Measurements from ENCODE around the gene SCYGR3.
"Not testable (repeated sequence)": the region's sequence is repeated elsewhere in the genome, so short reads cannot be mapped to it uniquely, and the experiment has no call there.

Gene SCYGR3

GRCh38 chr2:227613272-227613660, 1.4 kb downstream of the SCYGR3 start:
- DNase-seq (ENCODE audit: low spot score) = no peak

- no peak for DNase-seq (ENCODE audit: low spot score)
Measured at GRCh38 chr2:227612546-227613271, 1.9 kb downstream of the SCYGR3 start.

GRCh38 chr2:227610123-227610522, 4.5 kb downstream of the SCYGR3 start:
- no peak for DNase-seq (ENCODE audit: low spot score)

- peak; percentile 7 for DNase-seq (ENCODE audit: low spot score)
Measured at GRCh38 chr2:227608561-227609338, 5.9 kb downstream of the SCYGR3 start.

GRCh38 chr2:227607941-227608340, 6.7 kb downstream of the SCYGR3 start:
- DNase-seq (ENCODE audit: low spot score) = no peak

GRCh38 chr2:227606476-227606875, 8.2 kb downstream of the SCYGR3 start:
- DNase-seq (ENCODE audit: low spot score) = no peak

- no peak for DNase-seq (ENCODE audit: low spot score)
Measured at GRCh38 chr2:227602358-227602757, 12.3 kb downstream of the SCYGR3 start.

GRCh38 chr2:227598835-227599503, 15.7 kb downstream of the SCYGR3 start, which contains the start of gene SCYGR2:
TSS of gene SCYGR2 (plus strand) at chr2:227598893. CDS start at chr2:227598893, 0 bp downstream.
- DNase-seq (ENCODE audit: low spot score) = not testable (repeated sequence)

GRCh38 chr2:227597998-227598397, 16.6 kb downstream of the SCYGR3 start:
- DNase-seq (ENCODE audit: low spot score) = no peak

GRCh38 chr2:227597036-227597435, 17.6 kb downstream of the SCYGR3 start:
- DNase-seq (ENCODE audit: low spot score) = no peak

- no peak for DNase-seq (ENCODE audit: low spot score)
Measured at GRCh38 chr2:227595797-227596196, 18.8 kb downstream of the SCYGR3 start.

GRCh38 chr2:227592694-227593387, 21.8 kb downstream of the SCYGR3 start:
- no peak for DNase-seq (ENCODE audit: low spot score)

- DNase-seq (ENCODE audit: low spot score) = no peak
Measured at GRCh38 chr2:227582369-227582768, 32.3 kb downstream of the SCYGR3 start.

- no peak for DNase-seq (ENCODE audit: low spot score)
Measured at GRCh38 chr2:227579791-227580190, 34.8 kb downstream of the SCYGR3 start.

GRCh38 chr2:227578642-227579041, 36.0 kb downstream of the SCYGR3 start:
- no peak for DNase-seq (ENCODE audit: low spot score)

- DNase-seq (ENCODE audit: low spot score) = no peak
Measured at GRCh38 chr2:227577555-227577954, 37.1 kb downstream of the SCYGR3 start.

GRCh38 chr2:227576812-227577211, 37.8 kb downstream of the SCYGR3 start:
- DNase-seq (ENCODE audit: low spot score) = no peak

GRCh38 chr2:227576110-227576509, 38.5 kb downstream of the SCYGR3 start:
- DNase-seq (ENCODE audit: low spot score) = no peak

- no peak for DNase-seq (ENCODE audit: low spot score)
Measured at GRCh38 chr2:227570615-227571014, 44.0 kb downstream of the SCYGR3 start.

- DNase-seq (ENCODE audit: low spot score) = no peak
Measured at GRCh38 chr2:227568852-227569169, 45.8 kb downstream of the SCYGR3 start.

GRCh38 chr2:227566012-227566411, 48.6 kb downstream of the SCYGR3 start:
- DNase-seq (ENCODE audit: low spot score) = no peak

- DNase-seq (ENCODE audit: low spot score) = no peak
Measured at GRCh38 chr2:227565080-227565479, 49.6 kb downstream of the SCYGR3 start.
